Measurements from ENCODE around the gene ZNF184.

Gene ZNF184

DNA sequence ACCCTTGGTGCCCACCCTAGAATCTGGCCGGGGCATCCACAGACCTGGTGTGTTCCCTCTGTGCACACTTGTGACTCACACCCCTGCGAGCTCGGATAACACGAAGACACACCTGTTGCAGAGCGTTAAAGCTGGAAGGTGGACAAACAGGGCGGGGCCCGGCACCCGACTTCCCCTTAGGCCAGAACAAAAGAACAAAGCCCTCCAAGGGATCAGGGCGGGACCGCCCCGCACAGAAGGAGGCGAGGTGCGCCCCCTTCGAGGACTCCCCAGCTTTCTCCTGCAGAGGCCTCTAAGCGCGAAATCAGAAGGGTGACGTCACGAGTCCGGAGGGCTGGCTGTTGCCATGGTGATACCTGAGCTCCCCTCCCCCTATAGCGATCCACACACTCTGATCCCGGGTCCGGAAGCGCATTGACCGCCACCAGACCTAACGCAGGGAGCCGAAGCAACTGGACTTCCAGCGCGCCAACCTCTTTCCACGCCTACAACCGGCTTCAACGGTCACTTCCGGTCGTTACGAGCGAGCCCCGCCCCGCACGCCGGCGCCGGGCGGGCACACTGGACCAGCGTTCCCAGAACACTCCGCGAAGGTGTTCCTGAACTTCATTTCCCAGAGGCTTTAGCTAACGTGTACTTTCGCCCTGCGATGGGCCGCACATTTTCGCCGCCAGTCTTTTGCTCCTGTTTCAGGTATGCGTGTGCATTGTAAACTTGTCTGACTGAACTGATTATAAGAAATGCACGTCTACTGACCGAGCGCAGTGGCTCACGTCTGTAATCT is at the start of gene ZNF184:
ZNF184 (minus strand) TSS at position 489 of the 784 bp plus-strand sequence. CDS start 811 bp downstream, outside the sequence.
- Mint-ChIP-seq H3K9me3 (no peaks in the 10 kb centered on the region), H3K4me3 (peak within 1 kb of the TSS; percentile 96), H3K4me1 (ENCODE audit: low read depth) (peaks cover 48% of the 10 kb centered on the region), H3K36me3 (ENCODE audit: low read depth) (peaks cover 49% of the 10 kb centered on the region), H3K27me3 (no peaks in the 10 kb centered on the region), H3K27ac (peak within 1 kb of the TSS; percentile 98)
- DNase-seq, result peak; percentile 92

DNA sequence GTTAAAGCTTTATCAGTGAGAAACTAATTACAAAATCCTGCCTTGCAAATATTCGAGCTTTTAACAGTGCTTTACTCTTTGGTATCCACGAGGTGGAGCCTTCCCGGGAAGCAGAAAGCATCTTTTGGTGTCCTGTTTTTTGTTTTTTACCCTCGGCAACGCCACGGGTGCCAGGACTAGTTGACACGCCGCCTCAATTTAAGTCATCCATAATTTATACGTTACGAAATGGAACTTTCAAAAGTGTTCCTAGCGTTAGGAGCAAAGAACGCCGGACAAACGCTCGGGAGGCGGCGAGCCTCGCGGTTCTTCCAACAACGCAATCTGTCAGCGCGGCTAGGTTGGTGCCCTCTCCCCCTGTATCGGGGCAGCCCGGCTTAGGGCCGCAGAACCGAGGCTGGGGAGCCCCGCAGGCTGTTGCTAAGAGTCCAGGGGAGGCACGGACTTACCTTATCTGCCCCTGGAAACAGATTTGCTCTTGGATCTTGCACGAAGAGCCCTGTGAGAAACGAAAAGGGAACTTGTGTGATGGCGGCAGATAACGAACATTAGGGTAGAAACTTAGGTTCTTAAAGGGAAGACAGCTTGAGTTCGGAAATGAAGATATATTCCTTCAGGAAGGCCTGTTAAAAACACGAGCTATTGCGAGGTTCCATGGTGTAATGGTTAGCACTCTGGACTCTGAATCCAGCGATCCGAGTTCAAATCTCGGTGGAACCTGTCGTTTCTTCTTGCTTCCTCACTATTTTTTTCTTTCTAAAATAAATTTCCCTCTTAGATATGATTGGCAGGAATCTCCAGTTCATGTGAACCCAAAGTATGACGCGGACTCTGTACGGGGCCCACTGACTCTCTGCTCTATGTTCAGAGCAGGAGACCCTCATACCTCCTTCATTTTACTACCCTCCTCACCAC is 46.2 kb upstream of the ZNF184 start:
- H3K9me3 Mint-ChIP-seq, result no peaks in the 10 kb centered on the region
- H3K4me1 Mint-ChIP-seq (ENCODE audit: low read depth), result peaks cover 25% of the 10 kb centered on the region
- peaks cover 28% of the 10 kb centered on the region for H3K27me3 Mint-ChIP-seq
- peak overlapping the region; percentile 83 for H3K27ac Mint-ChIP-seq
- peaks cover 4% of the 10 kb centered on the region for H3K36me3 Mint-ChIP-seq (ENCODE audit: low read depth)
- DNase-seq, result peak; percentile 81
- H3K4me3 Mint-ChIP-seq, result peak overlapping the region; percentile 89

DNA sequence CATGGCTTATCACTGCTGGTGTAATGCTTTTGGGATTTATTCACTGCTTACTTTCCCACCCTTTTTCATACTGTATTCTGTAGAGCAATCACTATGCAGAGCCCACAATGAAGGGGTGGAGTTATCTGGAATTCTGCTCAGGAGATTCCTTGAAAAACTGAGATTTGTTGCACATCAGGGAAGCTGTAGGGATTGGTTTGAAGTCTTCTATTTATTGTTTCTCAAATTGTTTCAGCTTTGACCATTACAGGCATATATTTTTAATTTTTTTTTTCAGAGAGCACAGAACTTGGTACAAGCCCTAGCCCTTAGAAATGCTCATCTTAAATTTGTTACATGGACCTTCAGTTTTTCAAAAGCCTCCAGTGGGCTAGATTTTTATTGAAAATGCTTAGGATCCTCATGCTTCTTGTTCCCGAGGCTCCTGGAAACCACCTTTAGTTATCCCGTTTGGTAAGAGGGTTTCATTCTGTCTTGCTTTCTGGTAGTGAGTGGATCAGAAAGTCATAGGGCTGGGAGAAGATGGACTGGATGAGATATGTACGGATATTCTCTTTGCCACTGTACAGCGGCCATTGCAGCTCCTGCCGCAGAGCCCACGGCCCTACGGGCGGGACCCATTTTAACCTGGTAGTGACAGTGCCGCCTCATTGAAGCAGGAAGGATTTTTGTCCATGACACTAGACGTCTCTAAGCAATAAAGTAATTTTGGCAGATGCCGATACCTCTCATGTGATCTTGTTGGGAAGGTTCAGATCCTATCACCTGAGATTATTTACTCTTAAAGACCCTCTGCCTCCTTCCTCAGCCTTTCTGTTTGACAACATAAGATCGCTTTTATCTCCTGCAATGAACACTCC is 45.3 kb upstream of the ZNF184 start:
- Mint-ChIP-seq H3K9me3 (no peaks in the 10 kb centered on the region), H3K27ac (peak overlapping the region; percentile 83), H3K36me3 (ENCODE audit: low read depth) (peaks cover 4% of the 10 kb centered on the region)

DNA sequence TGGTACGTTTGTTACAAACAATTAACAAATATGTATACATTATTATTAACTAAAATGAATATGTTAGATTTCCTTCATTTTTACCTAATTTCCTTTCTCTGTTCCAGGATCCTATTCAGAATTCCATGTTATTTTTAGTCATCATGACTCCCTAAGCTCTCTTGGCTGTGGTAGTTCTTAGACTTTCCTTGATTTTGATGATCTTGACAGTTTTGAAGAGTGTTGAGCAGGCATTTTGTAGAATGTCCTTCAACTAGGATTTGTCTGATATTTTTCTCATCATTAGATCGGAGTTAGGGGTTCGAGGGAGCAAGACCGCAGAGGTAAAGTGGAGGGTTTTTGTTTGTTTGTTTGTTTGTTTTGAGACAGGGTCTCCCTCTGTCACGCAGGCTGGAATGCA is 44.3 kb upstream of the ZNF184 start:
- Mint-ChIP-seq H3K27me3 (peaks cover 40% of the 10 kb centered on the region), H3K36me3 (ENCODE audit: low read depth) (peaks cover 4% of the 10 kb centered on the region), H3K27ac (no peak overlapping the region), H3K4me1 (ENCODE audit: low read depth) (peaks cover 25% of the 10 kb centered on the region), H3K9me3 (no peaks in the 10 kb centered on the region), H3K4me3 (no peak overlapping the region)
- DNase-seq, result no peak

More for the DNA sequence above, 45.3 kb upstream of the ZNF184 start:
- Mint-ChIP-seq H3K27me3 (peaks cover 32% of the 10 kb centered on the region), H3K4me3 (peak overlapping the region; percentile 89), H3K4me1 (ENCODE audit: low read depth) (peaks cover 25% of the 10 kb centered on the region)
- DNase-seq, result no peak

DNA sequence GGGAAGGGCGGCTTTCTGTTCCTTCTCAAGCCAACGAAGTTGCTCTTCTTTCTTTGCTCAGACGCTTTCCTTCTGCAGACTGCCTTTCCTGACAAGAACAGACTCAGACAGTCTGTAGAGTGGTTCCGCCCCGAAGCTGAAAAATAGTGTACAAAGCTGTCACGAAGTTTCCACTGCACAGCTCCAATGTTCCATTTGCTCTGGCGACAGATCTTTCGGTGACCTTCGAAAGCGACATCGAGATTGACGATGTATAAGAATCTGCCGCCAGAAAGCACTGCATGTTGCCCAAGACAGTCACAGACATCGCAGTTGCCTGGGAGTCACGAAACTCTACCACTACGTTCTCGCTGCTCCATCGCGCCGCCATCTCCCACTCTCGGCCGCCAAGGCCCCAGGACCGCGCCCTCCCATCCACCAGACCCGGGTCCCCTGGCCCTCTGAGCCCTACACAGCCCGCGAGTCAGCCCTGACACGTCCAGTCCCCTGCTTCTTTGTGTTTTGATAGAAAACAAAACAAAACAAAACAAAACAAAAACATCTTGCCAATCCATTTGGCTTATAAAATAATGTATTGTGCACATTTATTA is 42.1 kb upstream of the ZNF184 start:
- Mint-ChIP-seq H3K27me3 (peaks cover 59% of the 10 kb centered on the region), H3K9me3 (no peaks in the 10 kb centered on the region), H3K27ac (no peak overlapping the region), H3K36me3 (ENCODE audit: low read depth) (peaks cover 4% of the 10 kb centered on the region), H3K4me3 (peak overlapping the region; percentile 63), H3K4me1 (ENCODE audit: low read depth) (peaks cover 25% of the 10 kb centered on the region)
- no peak for DNase-seq

DNA sequence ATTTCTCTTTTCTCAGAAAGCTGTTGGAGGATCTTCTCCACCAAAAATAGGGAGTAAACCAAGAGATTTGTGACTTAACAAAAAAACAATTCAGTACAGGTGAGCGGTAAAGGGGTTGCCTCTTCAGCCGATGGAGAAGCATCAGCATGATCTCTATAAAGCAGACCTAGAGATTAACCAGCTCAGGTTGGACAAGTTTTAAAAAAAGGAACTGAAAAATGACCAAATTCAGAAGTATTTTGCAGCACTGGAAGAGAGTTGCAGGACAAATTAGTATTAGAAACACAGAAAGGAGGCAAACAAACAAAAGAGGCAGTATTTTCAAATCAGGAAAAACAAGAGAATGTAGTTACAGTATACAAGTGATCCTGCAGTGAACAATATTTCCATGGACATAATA is 39.6 kb upstream of the ZNF184 start:
- H3K27ac Mint-ChIP-seq, result no peak overlapping the region
- H3K36me3 Mint-ChIP-seq (ENCODE audit: low read depth), result no peaks in the 10 kb centered on the region
- no peak for DNase-seq
- no peaks in the 10 kb centered on the region for H3K9me3 Mint-ChIP-seq
- H3K27me3 Mint-ChIP-seq, result peaks cover 76% of the 10 kb centered on the region
- H3K4me1 Mint-ChIP-seq (ENCODE audit: low read depth), result peaks cover 11% of the 10 kb centered on the region
- no peak overlapping the region for H3K4me3 Mint-ChIP-seq

DNA sequence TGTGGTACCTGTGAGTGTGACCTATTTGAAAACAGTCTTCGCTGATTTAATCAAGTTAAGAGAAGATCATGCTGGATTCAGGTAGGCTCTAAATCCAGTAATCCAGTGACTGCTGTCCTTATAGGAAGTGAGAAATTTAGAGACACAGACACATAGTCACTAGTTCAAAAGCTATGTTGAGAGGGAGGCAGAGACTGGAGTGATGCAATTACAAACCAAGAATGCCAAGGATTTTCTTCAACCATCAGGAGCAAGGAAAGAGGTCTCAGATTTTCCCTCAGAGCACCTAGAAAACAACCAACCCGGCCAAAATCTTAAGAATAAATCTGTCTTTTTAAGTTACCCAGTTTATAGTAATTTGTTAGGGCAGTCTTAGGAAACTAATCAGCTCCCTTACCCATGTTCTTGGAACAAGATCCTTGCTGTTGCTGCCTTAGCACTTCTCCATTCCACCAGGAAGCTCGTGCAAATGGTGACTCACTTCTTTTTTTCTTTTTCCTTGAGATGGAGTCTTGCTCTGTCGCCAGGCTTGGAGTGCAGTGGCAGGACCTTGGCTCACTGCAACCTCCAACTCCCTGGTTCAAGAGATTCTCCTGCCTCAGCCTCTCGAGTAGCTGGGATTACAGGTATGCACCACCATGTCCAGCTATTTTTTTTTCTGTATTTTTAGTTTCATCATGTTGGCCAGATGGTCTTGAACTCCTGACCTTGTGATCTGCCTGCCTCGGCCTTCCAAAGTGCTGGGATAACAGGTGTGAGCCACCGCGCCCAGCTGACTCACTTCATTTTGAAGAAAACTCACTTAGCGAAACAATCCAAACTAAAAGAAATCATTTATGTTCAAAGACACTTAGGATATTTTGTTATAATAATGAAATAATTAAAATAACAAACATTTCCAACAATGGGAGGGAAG is 34.4 kb upstream of the ZNF184 start:
- H3K27ac Mint-ChIP-seq, result no peak overlapping the region
- peaks cover 40% of the 10 kb centered on the region for H3K27me3 Mint-ChIP-seq

DNA sequence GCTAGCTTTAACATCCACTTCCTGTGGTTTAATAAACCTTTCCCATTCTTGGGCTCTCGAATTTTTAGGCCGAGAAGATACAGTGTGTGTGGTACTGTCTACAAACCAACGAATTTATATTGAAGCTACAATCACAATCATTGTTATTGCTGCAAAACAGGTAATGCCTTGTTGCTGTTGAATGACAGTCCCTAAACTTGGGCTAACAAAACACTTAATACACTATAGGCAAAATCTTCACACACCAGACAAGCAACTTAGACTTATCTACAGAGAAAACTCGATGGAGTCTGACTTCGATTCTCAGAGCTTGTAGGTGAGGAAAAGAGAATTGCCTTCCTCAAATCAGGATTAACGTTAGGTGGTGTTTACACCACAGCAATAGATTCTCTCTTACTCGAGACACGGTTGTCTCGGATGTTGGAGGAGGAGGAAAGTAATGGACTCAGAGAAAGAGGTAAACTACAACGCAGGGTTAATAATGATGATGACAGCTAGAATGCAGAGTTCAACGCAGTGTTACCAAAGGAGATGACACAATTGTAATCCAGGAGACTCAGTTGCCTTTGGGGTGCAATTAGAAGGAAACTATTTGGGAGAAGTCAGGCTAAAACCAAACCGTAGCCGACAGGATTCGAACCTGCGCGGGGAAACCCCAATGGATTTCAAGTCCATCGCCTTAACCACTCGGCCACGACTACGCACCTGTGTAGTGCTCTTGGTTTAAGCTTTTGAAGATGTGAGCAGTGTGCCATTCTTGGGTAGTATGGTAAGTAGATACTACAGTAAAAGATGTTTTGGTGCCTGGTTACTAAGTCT is 32.5 kb upstream of the ZNF184 start:
- peak; percentile 71 for DNase-seq
- Mint-ChIP-seq H3K36me3 (ENCODE audit: low read depth) (no peaks in the 10 kb centered on the region), H3K27ac (peak overlapping the region; percentile 39), H3K4me1 (ENCODE audit: low read depth) (peaks cover 32% of the 10 kb centered on the region), H3K9me3 (no peaks in the 10 kb centered on the region), H3K4me3 (no peak overlapping the region), H3K27me3 (peaks cover 25% of the 10 kb centered on the region)

More for the DNA sequence above, 34.4 kb upstream of the ZNF184 start:
- Mint-ChIP-seq H3K4me1 (ENCODE audit: low read depth) (peaks cover 28% of the 10 kb centered on the region), H3K4me3 (no peak overlapping the region), H3K36me3 (ENCODE audit: low read depth) (no peaks in the 10 kb centered on the region), H3K9me3 (no peaks in the 10 kb centered on the region)
- no peak for DNase-seq

DNA sequence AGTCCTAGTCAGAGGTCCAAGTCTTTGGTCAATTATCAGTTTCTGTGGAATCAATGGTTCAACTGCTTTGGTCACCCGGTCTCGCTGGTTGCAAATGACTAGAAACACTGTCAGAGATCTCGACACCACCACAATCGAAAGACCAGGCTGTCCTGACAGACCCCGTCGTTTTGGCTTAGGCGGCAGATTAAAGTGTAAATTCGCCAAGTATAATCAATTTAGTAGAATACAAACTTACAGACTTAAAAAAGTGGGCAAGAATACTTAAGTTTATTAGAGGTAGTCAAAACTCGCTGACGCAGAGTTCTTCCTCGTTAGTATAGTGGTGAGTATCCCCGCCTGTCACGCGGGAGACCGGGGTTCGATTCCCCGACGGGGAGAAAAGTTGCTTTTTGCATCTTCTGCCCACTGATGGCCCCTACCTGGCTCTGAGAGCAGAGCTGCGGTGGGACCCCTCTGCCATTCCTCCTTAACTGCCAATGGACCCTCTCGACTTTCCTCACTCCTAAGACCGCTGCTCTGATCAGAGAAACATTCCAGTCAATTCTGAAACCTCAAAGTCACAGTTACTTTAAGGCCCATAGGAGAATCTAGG is 30.6 kb upstream of the ZNF184 start:
- Mint-ChIP-seq H3K9me3 (no peaks in the 10 kb centered on the region), H3K4me3 (peak overlapping the region; percentile 90), H3K36me3 (ENCODE audit: low read depth) (no peaks in the 10 kb centered on the region), H3K4me1 (ENCODE audit: low read depth) (peaks cover 32% of the 10 kb centered on the region), H3K27me3 (peaks cover 18% of the 10 kb centered on the region), H3K27ac (peak overlapping the region; percentile 92)
- peak; percentile 91 for DNase-seq

DNA sequence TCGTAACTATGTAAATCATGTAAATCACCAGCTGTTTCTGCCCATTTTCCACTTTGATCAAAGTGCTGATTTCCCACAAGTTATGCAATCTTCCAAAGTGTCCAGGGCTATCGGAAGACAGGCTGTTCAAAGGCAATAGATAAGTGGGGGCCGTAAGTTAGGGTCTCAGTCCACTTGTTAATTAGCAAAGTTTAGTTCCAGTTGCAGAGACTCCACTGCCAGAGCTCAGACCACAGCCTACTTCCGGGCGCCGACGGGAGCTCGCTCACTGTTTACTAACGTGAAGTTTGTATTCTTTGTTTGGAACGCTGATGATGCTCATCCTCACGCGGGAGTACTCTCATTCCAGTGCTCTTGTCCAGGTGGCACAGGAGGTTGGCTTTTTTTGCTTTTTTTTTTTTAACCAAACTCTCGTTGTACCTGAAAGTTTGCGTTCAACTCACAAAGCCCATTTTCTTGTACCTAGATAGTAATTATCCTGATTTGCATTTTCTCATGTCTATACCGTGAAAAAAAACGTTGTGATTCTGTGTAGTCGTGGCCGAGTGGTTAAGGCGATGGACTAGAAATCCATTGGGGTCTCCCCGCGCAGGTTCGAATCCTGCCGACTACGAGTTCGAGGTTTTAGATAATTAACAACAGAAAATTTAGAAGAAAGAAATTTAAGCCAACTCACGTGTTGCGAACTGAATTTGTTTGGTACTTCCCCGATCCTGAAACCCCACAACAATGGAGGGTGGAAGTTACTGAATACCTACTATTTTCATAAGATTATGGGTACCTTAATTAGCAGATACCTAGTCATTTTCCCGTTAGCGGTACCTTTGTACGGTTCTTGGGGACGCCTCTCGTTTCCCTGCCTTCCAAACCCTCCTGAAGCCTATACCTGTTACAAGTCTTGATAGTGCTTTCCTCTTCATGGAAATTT is 29.9 kb upstream of the ZNF184 start:
- H3K27me3 Mint-ChIP-seq, result peaks cover 22% of the 10 kb centered on the region
- peak; percentile 86 for DNase-seq
- peak overlapping the region; percentile 92 for H3K27ac Mint-ChIP-seq
- H3K9me3 Mint-ChIP-seq, result no peaks in the 10 kb centered on the region
- H3K4me3 Mint-ChIP-seq, result peak overlapping the region; percentile 90
- H3K4me1 Mint-ChIP-seq (ENCODE audit: low read depth), result peaks cover 32% of the 10 kb centered on the region
- H3K36me3 Mint-ChIP-seq (ENCODE audit: low read depth), result no peaks in the 10 kb centered on the region

DNA sequence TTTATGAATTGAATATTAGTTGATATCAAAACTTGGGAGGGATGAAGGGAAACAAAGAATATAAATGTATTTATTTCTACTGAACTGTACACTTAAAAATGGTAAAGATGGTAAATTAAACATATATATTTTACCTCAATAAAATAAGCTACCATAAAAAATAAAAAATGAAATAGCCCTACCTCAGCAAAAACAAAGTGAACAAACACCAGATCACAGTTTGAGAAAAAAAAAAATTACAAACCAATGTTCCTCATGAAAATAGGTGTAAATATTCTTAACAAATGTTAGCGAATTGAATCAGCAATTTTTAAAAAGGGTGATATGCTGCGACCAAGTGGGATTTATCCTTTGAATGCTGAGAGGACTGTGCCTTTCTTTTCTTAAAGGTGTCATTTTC is 28.3 kb upstream of the ZNF184 start:
- Mint-ChIP-seq H3K27ac (no peak overlapping the region), H3K36me3 (ENCODE audit: low read depth) (no peaks in the 10 kb centered on the region), H3K27me3 (peaks cover 21% of the 10 kb centered on the region), H3K9me3 (no peaks in the 10 kb centered on the region), H3K4me1 (ENCODE audit: low read depth) (peaks cover 34% of the 10 kb centered on the region), H3K4me3 (no peak overlapping the region)
- no peak for DNase-seq

Measured in activated T-cell treated with anti-CD3 and anti-CD28 coated beads, Interleukin-2, amount 50 U/mL, for 24 hours (primary cell).